ENCODE data around the gene PGM2L1. TPM values are rescaled to one million over a fixed set of nuclear protein-coding genes. Genes with fewer than 3 reads are reported as not detected.

PGM2L1 gene
- total and polyA plus RNA-seq, 10 donors: 0.37 to 7.1 (median 4.9) TPM

DNA sequence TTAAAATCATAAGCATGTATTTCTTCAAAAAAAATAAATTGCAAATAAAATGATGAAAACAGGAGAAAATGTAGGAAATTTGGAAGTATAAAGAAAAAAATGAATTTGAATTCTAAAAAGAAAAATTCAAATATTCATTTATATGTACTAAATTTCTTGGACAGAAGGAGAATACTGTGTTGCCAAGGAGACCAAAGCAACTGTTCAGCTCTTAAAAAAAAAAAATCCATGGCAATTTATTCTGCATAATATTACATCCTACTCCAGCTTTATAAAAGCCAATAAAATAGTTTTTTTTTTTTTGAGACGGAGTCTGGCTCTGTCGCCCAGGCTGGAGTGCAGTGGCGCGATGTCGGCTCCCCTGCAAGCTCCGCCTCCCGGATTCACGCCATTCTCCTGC, 6.0 kb downstream of the PGM2L1 start:
- intact Hi-C loops (cut with DNase I; ENCODE audit: low total_unique reads): no loop called here
- TF ChIP-seq POLR2AphosphoS5 (IDR thresholded peaks at IDR 0.05): no peak
- TF ChIP-seq, protein P1, sequence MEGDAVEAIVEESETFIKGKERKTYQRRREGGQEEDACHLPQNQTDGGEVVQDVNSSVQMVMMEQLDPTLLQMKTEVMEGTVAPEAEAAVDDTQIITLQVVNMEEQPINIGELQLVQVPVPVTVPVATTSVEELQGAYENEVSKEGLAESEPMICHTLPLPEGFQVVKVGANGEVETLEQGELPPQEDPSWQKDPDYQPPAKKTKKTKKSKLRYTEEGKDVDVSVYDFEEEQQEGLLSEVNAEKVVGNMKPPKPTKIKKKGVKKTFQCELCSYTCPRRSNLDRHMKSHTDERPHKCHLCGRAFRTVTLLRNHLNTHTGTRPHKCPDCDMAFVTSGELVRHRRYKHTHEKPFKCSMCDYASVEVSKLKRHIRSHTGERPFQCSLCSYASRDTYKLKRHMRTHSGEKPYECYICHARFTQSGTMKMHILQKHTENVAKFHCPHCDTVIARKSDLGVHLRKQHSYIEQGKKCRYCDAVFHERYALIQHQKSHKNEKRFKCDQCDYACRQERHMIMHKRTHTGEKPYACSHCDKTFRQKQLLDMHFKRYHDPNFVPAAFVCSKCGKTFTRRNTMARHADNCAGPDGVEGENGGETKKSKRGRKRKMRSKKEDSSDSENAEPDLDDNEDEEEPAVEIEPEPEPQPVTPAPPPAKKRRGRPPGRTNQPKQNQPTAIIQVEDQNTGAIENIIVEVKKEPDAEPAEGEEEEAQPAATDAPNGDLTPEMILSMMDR (IDR thresholded peaks at IDR 0.05 in 8 of 11, conservative IDR thresholded peaks at IDR 0.05 in 3 of 11): no peak
- TF ChIP-seq POLR2A (IDR thresholded peaks at IDR 0.05): no peak
- no peak for DNase-seq

DNA sequence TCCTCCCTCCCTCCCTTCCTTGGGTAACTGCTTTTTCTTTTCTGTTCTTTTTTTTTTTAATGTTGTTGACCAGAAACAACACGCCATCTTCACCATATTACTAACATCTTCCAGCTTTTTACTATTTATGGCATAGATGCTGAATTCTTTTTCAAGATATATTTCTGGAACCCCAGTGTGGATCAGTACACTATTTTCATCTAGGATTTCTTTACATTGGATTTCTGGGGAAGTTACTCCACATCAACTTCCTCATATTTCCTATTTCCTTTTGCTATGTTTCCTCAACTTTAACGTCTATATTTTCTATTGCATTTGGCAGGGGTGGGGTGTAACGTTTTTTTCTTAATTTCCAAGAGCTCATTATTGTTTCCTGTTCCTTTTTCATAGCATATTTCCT, 7.0 kb downstream of the PGM2L1 start:
- Histone ChIP-seq H3K4me3 (no peak overlapping the region), H3K27me3 (replicated peaks in 1 of 7) (no peaks in the 10 kb centered on the region), H3K27ac (no peak overlapping the region), H3K9me3 (no peaks in the 10 kb centered on the region), H3K4me1 (peaks cover 0 to 25% (median 0%) of the 10 kb centered on the region in 6 donors), H3K36me3 (no peaks in the 10 kb centered on the region)
- 33 to 50% (median 40%) methylated on average over 3 of the region's 3 CpGs for WGBS, 5 donors
- intact Hi-C loops (cut with DNase I; ENCODE audit: low total_unique reads): loop anchor here (1.0 kb wide), 1 partner anchor 57 kb away; no protein-coding TSS in a partner anchor
- TF ChIP-seq POLR2A (IDR thresholded peaks at IDR 0.05): no peak
- TF ChIP-seq POLR2AphosphoS5 (IDR thresholded peaks at IDR 0.05): no peak
- TF ChIP-seq, protein P1 (IDR thresholded peaks at IDR 0.05 in 8 of 11, conservative IDR thresholded peaks at IDR 0.05 in 3 of 11): no peak
- no peak for DNase-seq

More for the DNA sequence above, 6.0 kb downstream of the PGM2L1 start:
- H3K27ac ChIP-seq: no peak overlapping the region
- peaks cover 1 to 33% (median 6%) of the 10 kb centered on the region in 6 donors for H3K4me1 ChIP-seq
- no peaks in the 10 kb centered on the region for H3K9me3 ChIP-seq
- no peaks in the 10 kb centered on the region for H3K36me3 ChIP-seq
- H3K27me3 ChIP-seq (replicated peaks in 1 of 7): no peaks in the 10 kb centered on the region
- H3K4me3 ChIP-seq: no peak overlapping the region
- WGBS, 5 donors: 97 to 99% (median 97%) methylated on average over 8 of the region's 8 CpGs

DNA sequence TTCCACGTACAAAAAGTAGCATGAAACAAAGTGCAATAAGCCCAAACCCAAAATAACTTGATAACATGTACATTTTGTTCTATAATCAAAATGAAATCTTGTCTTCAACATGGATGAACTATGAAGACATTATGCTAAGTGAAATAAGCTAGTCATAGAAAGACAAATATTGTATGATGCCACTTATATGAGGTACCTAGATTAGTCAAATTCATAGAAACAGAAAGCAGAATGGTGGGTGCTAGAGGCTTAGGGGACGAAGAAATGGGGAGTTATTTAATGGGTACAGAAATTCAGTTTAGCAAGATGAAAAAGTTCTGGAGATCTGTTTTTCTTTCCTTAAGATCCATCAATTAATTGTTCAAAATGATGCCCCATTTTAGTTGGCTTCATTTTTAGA, 7.5 kb downstream of the PGM2L1 start:
- H3K36me3 ChIP-seq: no peaks in the 10 kb centered on the region
- intact Hi-C loops (cut with DNase I; ENCODE audit: low total_unique reads): loop anchor here (1.0 kb wide), 1 partner anchor 58 kb away; no protein-coding TSS in a partner anchor
- no peak overlapping the region for H3K4me3 ChIP-seq

DNA sequence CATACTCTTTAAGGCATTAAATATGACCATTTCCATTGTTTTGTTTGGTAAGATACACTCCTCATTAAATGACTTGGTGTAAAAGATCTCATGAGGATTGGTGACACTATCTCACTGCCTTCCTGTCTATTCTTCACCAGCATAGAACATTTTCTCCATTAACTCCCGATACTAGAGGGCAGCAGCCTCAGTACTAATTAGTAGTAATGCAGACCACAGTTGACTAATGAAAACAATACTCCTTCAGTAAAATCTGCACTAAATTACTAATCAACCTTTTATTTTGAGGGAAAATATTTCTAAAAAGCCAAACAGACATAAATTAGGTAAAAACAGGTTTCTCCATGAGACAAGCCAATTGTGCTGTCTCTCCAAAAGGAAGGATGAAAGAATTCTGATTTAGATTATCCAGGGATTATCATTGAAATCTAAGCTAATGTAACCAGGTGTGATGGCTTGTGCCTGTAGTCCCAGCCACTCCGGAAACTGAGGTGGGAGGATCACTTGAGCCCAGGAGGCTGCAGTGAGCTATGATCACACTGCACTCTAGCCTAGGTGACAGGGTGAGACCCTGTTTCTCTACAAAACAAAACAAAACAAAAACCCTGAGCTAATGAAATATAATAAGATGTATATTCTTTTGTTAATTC, 9.4 kb downstream of the PGM2L1 start:
- H3K4me1 ChIP-seq: peaks cover 0 to 25% (median 0%) of the 10 kb centered on the region in 6 donors
- no peak for DNase-seq
- 11 to 18% (median 16%) methylated on average over 2 of the region's 2 CpGs for WGBS, 5 donors
- no peaks in the 10 kb centered on the region for H3K27me3 ChIP-seq (replicated peaks in 1 of 7)
- no peaks in the 10 kb centered on the region for H3K36me3 ChIP-seq
- TF ChIP-seq, protein P1 (IDR thresholded peaks at IDR 0.05 in 8 of 11, conservative IDR thresholded peaks at IDR 0.05 in 3 of 11): peak; percentile 27 to 76 (median 71)
- TF ChIP-seq POLR2AphosphoS5 (IDR thresholded peaks at IDR 0.05): no peak
- H3K27ac ChIP-seq: no peak overlapping the region
- intact Hi-C loops (cut with DNase I; ENCODE audit: low total_unique reads): no loop called here
- H3K9me3 ChIP-seq: no peaks in the 10 kb centered on the region
- no peak overlapping the region for H3K4me3 ChIP-seq

More for the DNA sequence above, 7.5 kb downstream of the PGM2L1 start:
- Histone ChIP-seq H3K4me1 (peaks cover 0 to 25% (median 0%) of the 10 kb centered on the region in 6 donors), H3K9me3 (no peaks in the 10 kb centered on the region), H3K27ac (no peak overlapping the region), H3K27me3 (replicated peaks in 1 of 7) (no peaks in the 10 kb centered on the region)
- no peak for DNase-seq
- TF ChIP-seq, protein P1 (IDR thresholded peaks at IDR 0.05 in 8 of 11, conservative IDR thresholded peaks at IDR 0.05 in 3 of 11): no peak
- TF ChIP-seq POLR2AphosphoS5 (IDR thresholded peaks at IDR 0.05) (no peak), POLR2A (IDR thresholded peaks at IDR 0.05) (no peak)
- WGBS, 5 donors: 65 to 86% (median 74%) methylated on average over 2 of the region's 2 CpGs
